Stimulated activated CD8-positive, alpha-beta memory T cell treated with anti-CD3 and anti-CD28 coated beads, Interleukin-2, amount 100 ng/mL, for 48 hours (primary cell): Measurements from ENCODE around the gene ANK3.

Experiments used
- DNase-seq, 2 donors: peaks; one replicate each; pipeline ENCODE4 v3.0.0-alpha.2; 2020; ENCODE audit warnings: low read depth in 2 of 2

ANK3 gene

GRCh38 chr10:60346661-60347060, 43.0 kb downstream of the ANK3 start:
- no peak for DNase-seq

GRCh38 chr10:60343254-60343653, 46.4 kb downstream of the ANK3 start:
- DNase-seq: no peak

- DNase-seq: no peak
Observed at GRCh38 chr10:60341969-60342368, 47.7 kb downstream of the ANK3 start.

- no peak for DNase-seq
Observed at GRCh38 chr10:60340973-60341372, 48.7 kb downstream of the ANK3 start.

GRCh38 chr10:60339757-60340156, 49.9 kb downstream of the ANK3 start:
- DNase-seq: no peak

GRCh38 chr10:60338786-60339185, 50.9 kb downstream of the ANK3 start:
- DNase-seq: no peak

GRCh38 chr10:60338002-60338564, 51.6 kb downstream of the ANK3 start:
- DNase-seq: no peak

- DNase-seq: no peak
Observed at GRCh38 chr10:60336901-60337630, 52.6 kb downstream of the ANK3 start.

GRCh38 chr10:60335708-60336107, 54.0 kb downstream of the ANK3 start:
- no peak for DNase-seq

GRCh38 chr10:60334991-60335390, 54.7 kb downstream of the ANK3 start:
- no peak for DNase-seq

GRCh38 chr10:60332371-60332770, 57.3 kb downstream of the ANK3 start:
- DNase-seq: no peak

GRCh38 chr10:60331886-60332285, 57.8 kb downstream of the ANK3 start:
- DNase-seq: no peak

GRCh38 chr10:60323162-60323561, 66.5 kb downstream of the ANK3 start:
- DNase-seq: no peak

GRCh38 chr10:60320666-60321065, 69.0 kb downstream of the ANK3 start:
- no peak for DNase-seq

- DNase-seq: no peak
Observed at GRCh38 chr10:60316029-60316428, 73.6 kb downstream of the ANK3 start.

- no peak for DNase-seq
Observed at GRCh38 chr10:60315311-60315710, 74.4 kb downstream of the ANK3 start.

- no peak for DNase-seq
Observed at GRCh38 chr10:60314069-60314940, 75.4 kb downstream of the ANK3 start.

- no peak for DNase-seq
Observed at GRCh38 chr10:60313589-60313952, 76.1 kb downstream of the ANK3 start.

- no peak for DNase-seq
Observed at GRCh38 chr10:60312818-60313588, 76.7 kb downstream of the ANK3 start.

GRCh38 chr10:60311821-60312220, 77.9 kb downstream of the ANK3 start:
- DNase-seq: no peak

GRCh38 chr10:60310740-60311139, 78.9 kb downstream of the ANK3 start:
- no peak for DNase-seq

- no peak for DNase-seq
Observed at GRCh38 chr10:60309891-60310290, 79.8 kb downstream of the ANK3 start.
